GM19452 (cell line): Measurements from ENCODE around the gene SNAI3.

Experiments
- ATAC-seq: cut with Tn5 transposase; IDR thresholded peaks from one replicate; pipeline ENCODE4 v1.9.1; 2021; ENCODE audit not compliant: unreplicated experiment

The SNAI3 gene

DNA sequence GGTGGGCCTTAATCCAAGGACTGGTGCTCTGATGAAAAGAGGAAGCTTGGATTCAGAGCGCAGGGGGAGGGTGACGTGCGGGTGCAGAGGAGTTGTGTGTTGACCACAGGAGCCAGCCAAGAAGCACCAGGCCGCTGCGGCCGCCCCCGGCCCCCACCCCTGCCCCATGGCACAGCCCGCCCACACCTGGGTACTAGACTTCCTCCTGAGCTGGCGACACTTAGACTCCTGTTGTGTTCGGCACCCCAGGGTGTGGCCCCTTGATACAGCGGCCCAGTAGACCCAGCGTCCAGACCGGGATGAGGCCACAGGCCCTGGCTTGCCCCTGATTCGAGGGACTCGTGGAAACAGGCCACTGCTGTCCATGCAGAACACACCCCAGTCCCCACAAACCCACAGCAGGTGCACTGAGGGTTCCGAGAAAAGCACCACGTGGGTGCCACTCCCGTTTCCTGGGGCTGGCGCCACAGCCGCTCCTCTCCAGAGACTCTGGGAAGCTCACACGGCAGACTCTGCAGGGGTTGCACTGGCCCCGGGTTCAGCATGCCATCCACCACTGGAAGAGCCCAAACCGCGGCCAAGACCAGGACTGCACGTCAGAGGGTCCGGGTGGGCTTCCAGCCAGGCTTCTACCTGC is 5.7 kb upstream of the SNAI3 start:
- no peak for ATAC-seq

DNA sequence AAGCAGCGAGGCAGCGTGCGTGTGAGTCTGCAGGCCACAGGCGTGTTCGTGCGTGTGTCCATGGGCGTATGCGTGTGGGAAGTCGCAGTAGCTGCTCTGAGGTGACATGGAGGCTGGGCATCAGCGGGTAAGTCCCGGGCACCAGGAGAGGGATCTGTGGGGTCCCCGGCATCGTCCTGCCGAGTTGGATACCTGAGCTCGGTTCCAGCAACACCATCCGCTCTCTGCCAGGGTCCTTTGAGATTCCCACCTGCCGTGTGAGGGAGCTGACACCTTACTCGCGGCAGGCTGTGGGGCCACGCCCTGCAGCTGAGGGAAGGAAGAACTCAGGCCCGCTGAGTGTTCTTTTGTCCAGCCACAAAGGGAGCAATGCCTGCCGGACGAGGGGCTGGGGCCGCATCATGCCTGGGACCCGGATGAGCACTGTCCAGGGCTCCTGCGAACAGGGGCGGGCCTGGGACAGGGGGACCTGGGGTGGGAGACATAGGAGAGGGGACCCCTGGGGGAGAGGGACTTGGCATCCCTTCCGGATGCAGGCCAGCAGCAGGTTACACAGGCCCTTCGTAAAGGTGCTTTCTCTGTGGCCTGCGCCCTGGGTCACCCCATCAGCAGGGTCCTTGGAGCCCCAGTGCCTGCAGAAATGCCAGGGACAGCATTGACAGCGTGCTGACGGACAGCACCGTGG is 5.0 kb upstream of the SNAI3 start:
- no peak for ATAC-seq

DNA sequence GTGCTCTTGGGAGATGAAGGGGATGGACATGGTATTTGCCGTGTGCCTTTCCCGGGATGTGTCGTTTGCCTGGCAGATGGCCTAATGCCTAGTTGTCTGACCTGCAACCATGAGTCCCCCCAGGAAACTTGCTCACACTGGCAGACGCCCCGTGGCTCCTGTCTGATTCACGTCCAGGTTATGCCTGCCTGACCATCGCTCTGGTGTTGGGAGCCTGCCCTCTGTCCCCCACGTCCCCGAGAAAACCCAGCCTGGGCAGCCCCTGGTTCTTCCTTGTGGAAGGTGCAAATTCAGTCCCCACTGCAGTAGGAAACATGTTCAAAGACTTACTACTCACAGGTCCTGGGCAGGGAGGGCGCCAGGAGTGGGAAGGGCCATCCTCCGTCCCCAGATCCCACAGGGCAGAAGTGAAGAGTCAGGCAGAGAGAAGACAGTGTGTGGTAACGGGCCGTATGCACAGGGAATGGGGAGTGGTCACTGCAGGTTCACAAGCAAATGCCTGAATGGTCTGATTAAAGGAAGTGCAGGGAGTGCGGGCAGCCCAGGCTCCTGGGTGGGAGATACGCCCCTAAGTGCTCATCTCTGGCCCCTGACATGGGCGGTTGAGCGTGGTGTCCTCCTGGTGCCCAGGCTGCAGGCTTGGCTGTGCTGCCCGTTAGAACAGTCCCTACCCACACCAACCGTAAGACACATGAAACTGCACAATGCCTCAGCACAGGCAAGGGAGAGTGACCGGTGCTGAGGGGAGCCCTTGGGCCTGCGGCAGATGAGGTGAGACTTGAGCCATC is 4.2 kb upstream of the SNAI3 start:
- ATAC-seq = no peak

DNA sequence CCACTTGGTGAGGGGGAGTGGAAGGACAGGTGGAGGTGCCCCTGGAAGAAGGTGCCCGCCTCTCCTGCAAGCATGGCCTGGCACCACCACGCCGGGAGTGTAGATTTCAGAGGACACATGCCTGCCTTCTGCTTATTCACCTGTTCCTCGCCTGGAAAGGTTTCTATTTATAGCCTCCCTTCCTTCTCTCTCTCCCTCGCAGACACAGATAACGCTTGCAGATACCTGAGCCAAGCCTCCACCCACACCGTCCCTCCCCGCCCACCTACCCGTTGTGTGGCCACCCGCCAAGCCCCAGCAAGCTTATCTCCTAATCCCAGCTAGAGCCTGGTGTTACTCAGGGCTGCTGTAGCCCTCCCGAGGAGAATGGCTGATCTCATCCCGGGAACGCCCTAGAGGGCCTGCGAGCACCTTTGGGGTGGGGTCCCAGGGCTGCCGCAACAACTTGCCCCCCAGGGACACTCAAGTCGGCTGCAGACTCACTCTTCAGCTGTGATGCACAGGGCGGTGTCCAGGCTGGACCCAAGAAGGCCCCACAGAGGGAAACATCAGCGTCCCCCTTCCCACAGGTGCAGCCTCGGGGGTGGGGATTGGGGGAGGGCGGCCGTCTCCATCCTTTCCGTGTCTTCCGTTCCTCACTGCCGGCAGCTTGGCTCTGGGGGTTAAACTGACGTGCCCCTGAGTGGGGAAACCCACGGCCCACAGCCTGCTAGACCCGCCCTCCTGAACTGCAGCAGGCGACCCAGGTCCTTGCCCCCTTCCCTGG is 1.9 kb upstream of the SNAI3 start:
- no peak for ATAC-seq

DNA sequence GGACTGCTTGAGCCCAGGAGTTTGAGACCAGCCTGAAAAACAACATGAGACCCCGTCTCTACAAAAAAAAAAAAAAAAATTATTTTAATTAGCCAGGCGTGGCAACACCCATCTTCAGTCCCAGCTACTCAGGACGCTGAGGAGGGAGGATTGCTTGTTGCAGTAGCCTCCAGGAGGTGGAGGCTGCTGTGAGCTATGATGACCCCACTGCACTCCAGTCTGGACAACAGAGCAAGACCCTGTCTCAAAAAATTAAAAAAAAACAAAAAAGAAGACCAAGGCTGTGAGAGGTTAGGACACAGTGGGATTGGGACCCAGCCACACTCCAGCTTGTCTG is 1.3 kb upstream of the SNAI3 start:
- ATAC-seq = no peak

DNA sequence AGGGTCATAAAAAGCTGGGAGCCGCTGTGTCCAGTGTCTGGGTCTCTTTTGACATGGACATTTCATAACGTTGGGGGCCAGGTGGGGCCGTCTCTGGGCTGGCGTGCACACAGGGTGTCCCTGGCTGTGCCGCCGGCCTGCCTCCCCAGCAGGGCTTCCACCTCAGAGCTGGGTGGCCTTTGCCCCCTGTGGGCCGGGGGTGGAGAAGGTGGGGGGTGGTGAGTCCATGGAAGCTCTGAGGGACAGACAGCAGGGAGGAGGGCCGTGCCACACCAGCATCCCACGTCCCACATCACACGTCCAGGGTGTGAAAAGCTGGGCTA is 908 bp upstream of the SNAI3 start:
- no peak for ATAC-seq

DNA sequence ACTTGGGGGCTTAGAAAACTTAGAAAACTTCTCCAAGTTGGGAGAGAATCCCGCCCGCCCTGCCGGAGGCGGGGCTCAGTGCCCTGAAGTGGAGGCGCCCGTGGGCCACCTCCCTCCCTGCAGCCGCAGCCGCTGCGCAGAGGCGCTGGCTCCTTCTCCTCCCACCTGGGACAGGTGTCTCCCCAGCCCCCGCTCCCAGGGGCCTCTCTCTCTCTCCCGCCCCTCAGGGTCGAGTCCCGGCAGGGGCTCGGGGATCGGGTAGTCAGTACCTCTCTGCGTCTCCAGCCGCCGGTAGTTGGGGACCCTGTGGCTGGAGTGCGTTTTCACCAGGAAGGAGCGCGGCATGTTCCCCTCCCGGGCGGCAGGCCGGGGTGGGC is 257 bp downstream of the SNAI3 start:
- ATAC-seq = no peak

DNA sequence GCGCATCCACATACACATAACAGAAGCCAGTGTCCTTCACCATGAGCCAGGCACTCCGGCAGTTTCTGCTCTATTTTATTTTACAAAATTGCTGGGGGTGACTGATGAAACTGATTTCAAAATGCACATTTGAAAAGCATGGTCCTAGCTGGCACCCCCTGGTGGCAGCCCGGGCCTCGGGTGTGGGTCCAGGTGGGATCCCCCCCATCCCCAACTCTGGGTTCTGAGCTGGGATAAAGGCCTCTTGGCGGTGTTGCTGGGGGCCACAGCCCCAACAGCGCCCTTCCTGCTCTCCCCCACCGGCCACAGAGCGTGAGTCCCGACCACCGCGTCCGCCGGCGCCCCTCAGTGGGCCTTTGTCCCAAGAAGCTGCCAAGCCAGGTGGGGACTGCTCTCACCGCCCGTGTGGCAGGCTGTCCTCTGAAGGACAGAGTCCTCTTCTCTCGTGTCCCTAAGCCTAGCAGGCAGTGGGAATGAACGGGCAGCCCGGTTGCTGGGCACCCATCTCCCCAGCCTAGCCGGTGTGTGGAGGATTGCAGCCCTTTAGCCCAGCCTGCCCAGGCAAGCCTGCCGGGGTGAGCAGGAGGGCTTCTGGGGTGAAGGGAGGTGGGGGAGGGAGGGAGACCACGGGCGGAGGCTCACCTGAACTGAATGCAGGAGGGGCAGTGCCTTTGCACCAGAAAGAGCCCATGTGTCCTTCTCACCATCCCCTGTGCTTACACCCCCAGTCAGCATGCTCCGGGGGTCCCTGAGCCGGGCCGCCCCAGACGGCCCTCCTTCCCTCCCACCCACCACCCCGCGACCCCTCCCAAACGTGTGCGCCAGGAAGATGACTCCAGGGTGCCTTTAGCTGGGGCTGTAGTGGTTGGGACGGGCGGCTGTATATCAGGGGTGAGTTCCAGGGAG is 898 bp downstream of the SNAI3 start:
- ATAC-seq = no peak

DNA sequence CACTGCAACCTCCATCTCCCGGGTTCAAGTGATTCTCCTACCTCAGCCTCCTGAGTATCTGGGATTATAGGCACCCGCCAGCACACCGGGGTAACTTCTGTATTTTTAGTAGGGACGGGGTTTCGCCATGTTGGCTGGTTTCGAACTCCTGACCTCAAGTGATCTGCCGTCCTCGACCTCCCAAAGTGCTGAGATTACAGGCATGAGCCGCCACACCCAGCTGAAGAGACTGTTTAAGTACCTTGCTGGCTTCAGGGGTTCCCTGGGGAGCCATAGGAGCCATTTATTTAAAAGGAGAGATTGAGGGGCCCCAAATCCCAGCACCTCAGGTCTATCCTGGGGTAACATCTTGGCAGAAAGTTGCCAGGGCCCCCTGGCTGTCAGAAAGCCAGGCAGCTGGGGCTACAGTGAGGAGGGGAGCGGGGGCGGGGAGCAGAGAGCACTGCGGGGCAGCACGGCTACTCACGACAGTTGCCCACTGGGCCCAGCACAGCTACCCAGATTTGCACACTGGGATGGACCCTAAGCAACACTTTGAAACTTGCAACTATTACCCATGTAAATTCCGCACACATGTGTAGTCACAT is 1.6 kb downstream of the SNAI3 start:
- ATAC-seq = no peak

DNA sequence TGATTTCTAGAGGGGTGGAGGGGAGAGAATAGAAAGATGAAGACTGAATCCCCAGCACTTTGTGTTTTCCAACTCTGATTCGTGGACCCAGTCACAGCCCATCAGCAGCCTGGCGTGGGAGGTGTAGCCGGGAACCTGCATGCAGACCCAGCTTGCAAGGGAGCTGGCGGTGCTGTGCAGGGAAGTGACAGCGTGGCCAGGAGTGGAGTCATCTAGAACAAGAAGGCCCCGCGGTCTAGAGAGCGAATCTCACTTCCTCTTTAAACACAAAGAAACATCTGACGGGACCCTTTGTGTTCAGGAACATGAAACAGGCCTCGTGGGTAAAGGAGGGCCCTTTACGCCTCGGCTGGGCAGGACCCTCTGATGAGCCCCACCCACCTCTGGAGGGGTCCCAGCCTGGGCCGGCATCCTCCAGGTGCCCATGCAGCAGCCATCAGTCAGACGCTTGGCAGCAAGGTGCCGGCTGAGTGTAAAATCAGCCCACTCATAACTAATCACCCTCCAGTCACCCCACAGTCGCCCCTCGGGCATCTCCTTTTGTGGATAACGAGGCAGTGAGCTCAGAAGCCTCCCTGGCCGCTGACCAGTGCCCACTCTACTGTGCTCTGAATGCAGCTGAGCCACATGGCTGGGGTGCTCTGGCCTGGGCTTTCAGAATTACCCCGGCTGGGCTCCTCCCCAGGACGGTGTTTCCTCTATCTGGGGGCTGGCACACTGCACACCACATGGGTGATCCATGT is 4.4 kb downstream of the SNAI3 start:
- ATAC-seq = no peak

DNA sequence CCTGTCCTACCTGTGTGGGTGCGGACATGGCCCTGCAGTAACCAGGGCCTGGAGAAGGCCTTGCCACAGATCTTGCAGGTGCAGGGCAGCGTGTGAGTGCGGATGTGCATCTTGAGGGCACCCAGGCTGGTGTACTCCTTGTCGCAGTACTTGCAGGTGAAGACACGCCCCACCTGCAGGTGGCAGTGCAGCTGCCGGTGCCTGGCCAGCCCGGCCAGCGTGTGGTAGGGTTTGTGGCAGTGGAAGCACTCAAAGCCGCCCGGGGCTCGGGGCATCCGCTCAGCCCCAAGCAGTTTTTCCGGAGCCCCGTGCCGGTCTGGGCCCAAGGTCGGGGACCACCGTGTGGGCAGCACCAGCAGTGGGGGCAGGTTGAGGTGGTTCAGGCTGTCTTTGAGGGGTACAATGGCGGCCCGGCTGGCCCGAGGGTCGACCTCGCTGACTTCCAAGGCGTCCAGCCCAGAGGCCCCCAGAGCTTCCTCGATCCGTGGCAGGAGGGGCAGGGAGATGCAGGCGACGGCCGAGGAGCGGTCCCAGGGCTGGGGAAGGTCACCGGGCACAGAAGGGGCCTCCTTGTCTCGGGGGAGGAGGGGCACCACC is 5.1 kb downstream of the SNAI3 start:
- ATAC-seq = no peak

DNA sequence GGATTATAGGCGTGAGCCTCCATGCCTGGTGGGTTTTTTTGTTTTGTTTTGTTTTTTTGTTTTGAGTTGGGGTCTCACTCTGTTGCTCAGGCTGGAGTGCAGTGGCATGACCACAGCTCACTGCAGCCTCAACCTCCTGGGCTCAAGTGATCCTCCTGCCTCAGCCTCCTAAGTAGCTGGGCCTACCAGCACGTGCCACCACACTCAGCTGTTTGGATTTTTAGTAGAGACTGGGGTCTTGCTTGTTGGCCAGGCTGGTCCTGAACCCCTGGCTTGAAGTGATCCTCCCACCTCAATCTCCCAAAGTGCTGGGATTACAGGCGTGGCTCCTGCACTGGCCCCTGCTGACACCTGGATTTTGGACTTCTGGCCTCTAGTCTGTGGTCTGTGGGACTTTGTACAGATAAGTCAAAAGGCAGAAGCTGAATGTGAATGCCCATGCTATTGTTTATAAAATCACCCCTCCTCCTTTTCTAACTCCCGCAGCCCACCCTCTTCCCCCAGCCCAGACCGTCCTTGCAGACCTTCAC is 5.7 kb downstream of the SNAI3 start:
- ATAC-seq = no peak

DNA sequence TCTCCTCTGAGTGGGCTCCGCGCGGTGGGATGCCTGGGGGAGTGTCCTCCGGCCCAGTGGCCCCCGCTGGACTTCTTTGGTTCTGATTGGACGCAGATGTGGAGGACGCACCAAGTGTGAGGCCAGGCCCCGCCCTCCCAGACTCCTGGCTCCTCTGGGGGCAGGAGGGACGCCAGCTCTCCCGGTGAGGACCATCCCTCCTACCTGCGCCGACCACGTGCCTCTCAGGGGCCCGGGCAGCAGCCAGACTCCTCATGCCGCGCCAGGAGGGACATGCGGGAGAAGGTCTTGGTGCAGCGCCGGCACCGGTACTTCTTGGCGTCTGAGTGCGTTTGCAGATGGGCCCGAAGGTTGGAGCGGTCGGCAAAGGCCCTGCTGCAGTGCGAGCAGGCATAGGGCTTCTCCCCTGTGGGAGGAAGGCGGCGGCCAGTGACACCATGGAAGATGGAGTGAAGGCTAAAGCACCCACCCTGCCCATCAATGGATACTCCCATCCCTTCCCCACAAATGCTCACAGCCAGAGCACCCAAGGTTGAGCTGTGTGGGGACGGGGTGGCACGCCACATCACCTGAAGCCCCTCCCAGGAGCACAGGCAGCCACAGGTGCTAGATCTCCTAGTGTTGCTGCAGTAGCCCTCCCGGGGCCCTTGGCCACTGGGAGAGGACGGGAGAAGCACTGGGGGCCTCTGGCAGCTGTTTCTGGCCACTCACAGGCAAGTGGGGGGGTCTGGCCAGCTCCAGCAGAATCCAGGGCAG is 7.9 kb downstream of the SNAI3 start:
- no peak for ATAC-seq

DNA sequence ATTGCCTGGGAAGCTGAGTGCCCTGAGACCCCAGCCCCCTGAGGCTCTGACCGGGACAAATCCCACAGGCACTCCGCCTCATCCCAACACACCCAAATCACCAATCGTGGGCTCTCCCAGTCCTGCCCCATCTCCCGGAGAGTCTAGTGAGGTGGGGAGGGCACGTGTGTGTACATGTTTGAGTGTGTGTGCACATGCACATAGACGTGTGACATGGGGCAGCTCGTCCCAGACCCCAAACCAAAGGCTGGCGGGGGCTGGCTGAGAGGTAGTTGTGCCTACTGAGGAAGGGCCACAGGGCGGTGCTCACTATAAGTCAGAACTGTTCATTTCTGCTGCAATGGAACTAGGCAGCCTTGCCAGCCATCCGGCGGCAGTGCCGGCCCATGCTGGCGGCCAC is 8.6 kb downstream of the SNAI3 start:
- ATAC-seq = no peak

DNA sequence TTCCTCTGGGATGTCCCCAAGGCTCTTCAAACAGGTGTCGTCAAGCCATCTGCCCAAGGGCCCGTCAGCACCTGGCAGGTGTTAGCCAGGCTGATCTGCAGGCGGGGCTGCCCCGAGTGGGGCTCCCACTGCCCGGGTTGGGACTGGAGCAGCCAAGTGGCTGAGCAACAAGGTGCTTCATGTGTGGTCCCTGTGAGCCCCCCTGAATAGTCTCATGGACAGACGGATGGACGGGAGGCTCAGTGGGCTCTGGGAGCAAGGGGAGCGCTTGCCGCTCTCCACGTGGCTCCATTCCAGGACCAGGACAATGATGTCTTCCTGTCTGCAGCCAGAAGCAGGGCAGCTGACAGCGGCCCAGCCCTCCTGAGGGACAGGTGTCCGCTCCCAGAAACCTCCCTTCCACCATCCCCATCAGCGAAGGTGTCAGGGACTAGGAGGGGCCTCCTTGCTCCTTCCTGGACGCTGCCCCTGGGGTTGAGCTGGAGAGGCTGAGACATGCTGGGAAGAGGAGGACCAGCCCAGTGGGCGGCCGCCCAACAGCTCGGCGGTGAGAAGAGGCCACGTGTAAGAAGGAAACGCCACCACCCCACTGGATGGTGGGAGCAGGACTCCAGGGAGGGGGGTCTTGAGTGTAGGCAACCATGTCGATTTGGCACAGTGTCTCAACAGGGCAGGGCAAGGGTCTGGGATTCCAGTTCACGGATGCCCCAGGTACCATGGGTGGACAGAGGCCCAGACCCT is 9.6 kb downstream of the SNAI3 start:
- ATAC-seq = no peak

DNA sequence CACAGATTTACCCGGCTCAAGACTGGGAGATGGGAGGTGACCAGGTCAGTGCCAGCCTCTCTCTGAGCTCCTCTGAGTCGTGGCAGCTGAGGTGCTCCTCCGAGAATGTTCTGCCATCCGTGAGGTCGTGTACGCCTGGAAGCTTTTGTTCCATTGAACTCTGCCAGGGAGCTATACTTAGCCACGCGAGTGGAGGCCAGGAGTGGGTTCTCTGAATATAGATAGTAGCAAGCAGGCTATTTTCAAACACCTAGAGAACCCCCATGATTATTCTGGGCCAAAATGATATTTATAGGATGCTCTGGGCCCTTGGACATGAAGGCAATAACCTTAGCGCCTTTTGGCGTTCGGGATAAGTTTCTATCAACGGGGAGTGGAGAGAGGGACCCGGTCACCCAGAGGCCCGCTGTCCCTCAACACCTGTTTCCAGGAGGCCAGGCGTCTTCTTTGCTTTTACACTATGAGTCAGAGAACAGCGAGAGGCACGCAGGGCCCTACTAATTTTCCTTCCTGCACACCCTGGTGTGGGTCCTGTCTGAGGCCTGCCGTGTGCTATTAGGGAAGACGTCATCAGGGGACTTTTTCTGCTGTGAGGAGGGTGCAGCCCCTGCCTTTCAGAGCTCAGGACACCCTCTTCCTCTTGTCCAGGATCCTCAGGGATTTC is 12.5 kb downstream of the SNAI3 start:
- no peak for ATAC-seq

DNA sequence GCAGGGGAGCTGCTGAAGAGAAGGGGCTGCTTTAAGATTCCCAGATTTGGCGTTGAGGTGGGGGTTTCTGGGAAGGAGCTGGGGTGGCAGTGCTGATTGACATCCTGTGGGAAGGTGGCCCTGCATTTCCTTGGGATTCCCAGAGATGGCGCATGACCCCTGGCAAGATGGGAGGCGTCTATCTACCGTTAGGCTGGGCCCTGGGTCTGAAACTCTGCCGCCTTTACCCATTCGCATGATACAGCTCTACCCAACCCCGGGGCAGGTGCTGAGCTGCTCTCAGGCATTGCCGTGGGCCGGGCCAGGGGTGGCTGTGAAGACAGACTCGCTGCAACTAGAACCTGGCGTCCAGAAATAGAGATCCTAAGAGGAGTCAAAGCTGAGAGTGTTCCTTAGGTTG is 13.5 kb downstream of the SNAI3 start:
- no peak for ATAC-seq
